ENCODE data around the gene TMEM258.

- TF ChIP-seq CTCF (IDR thresholded peaks at IDR 0.05) (peak; percentile 68), EZH2 (IDR thresholded peaks at IDR 0.05) (no peak)
Observed at GRCh38 chr11:61816736-61817455, 24.5 kb upstream of the TMEM258 start, which contains the start of gene FADS1.

Measured in neural progenitor cell (in vitro differentiated cells).